Epithelial cell of esophagus (primary cell): ENCODE data around the gene MFN2.
"Not testable (repeated sequence)": the region's sequence is repeated elsewhere in the genome, so short reads cannot be mapped to it uniquely, and the experiment has no call there.

Experiments
- DNase-seq: peaks from one replicate; pipeline ENCODE4 v3.0.0; 2010; ENCODE audit warnings: low read depth
- H3K4me3 ChIP-seq: 2 replicates; pipeline ENCODE4 v1.5.1; 2011; ENCODE audit warnings: mild to moderate bottlenecking, low read length, control low read depth
- CTCF ChIP-seq: IDR thresholded peaks from 2 replicates; pipeline ENCODE4 v1.5.1; 2011; ENCODE audit warnings: low read depth, mild to moderate bottlenecking, low read length, control low read depth, inconsistent platforms; ENCODE audit not compliant: insufficient read depth; ENCODE audit errors: missing control alignments

The MFN2 gene

DNA sequence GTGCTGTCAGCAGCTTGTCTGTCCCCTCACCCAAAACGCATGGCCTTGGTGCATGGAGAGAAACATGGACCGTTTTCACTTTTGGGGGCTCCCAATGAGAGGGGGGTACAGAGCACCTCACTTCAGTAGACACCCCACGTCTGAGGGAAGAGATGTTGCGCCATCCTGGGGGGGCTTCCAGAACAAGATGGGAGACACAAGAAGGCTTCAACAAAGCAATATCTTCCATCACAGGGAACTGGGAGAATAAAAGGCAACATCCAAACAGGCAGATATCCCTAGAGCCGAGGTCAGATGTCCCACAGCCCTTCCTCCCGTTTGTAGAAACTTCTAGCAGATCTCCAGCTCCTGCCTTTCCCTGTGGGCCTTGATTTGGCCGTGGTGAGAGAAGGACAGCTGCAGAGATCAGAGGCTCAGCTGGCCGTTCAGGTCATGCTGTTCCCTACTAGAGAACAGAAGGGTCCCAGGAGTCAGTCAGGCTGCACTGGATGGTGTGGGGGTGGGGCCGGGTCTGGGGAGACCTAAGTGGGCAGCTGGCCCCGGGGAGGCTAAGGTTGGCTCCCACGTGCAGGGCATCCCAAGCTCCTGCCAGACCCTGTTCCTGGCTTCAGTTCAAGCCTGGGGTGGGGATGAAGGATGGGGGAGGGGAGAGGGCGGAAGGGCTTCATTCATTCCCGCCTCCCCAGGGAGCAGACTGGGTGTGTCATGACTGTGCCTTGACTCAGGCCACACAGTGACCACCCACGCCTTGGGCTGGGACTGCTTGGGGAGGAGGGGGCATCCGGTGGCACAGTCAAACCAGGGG lies 41.3 kb upstream of the MFN2 start:
- DNase-seq: no peak
- TF ChIP-seq CTCF: no peak
- no peak overlapping the region for H3K4me3 ChIP-seq

GRCh38 chr1:11939794-11940193 lies 40.5 kb upstream of the MFN2 start:
- not testable (repeated sequence) for DNase-seq, H3K4me3 ChIP-seq

DNA sequence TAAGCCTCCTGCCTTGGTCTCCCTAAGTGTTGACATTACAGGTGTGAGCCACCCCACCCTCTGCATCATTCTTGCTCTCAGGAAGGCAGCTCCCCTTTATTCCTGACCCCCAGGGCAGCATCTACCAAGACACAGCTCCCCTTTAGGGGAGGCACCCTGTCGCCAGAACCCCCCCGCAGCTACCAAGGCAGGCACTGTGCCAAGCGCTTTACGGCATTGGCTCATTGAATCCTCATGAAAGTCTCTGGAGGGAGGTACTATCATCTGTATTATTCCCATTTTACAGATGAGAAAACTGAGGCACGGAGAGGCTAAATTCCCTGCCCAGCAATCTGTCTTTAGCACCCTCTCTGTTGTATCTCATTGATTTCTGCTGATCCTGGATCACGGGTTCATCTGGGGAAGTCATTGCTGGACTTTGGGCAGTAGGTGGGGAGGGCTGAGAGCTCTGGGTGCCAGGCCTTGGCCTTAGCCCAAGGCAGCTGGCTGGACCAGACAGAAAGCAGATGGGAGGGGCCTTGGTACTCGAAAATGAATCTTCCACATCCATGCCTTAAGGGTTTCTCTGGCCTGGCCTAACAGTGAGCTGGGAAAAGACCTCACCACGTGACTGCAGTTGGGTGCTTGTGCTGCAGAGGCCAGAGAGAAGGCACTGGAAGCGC lies 39.9 kb upstream of the MFN2 start:
- TF ChIP-seq CTCF: no peak
- DNase-seq: no peak
- no peak overlapping the region for H3K4me3 ChIP-seq

- DNase-seq: no peak
- H3K4me3 ChIP-seq: no peak overlapping the region
- no peak for TF ChIP-seq CTCF
These were observed 38.0 kb upstream of the MFN2 start for GRCh38 chr1:11942280-11942679.

- no peak overlapping the region for H3K4me3 ChIP-seq
- TF ChIP-seq CTCF: no peak
- DNase-seq: no peak
These were observed 36.6 kb upstream of the MFN2 start for GRCh38 chr1:11943619-11944018.

DNA sequence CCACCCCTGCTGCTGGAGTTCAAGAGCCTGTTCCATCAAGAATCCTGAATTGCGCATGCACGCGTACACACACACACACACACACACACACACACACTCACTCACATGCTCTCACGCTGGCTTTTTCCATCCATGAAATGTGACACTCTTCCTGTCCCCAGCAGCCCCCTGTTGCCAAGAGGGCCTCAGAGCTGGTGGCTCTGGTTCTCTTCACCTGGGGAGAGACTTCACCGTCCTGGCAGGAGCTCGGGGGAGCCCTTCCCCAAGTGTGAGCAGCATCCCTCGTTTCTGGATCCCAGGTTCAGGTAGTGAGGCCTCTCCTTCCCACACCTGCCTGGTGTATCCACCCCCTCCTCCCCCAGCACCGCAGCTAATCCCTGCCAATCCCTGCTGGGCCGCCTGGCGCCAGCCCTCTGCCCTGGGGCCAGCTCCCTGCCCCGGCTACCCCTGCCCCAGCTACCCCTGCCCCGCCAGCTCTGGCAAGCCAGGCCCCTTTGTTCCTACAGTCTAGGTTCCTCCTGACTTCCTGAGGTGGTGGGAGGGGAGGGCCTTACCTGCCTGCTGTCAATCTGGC lies 35.8 kb upstream of the MFN2 start:
- no peak overlapping the region for H3K4me3 ChIP-seq
- no peak for TF ChIP-seq CTCF
- no peak for DNase-seq

- no peak for TF ChIP-seq CTCF
- DNase-seq: no peak
- H3K4me3 ChIP-seq: no peak overlapping the region
These were observed 33.6 kb upstream of the MFN2 start for GRCh38 chr1:11946647-11947046.
